HG02623 (cell line): Measurements from ENCODE around the gene VIM.
"Not testable (repeated sequence)": the region's sequence is repeated elsewhere in the genome, so short reads cannot be mapped to it uniquely, and the experiment has no call there.

Source experiments
- ATAC-seq: cut with Tn5 transposase; IDR thresholded peaks from one replicate; pipeline ENCODE4 v1.9.1; 2021; ENCODE audit warnings: moderate library complexity; ENCODE audit not compliant: unreplicated experiment

Gene VIM

DNA sequence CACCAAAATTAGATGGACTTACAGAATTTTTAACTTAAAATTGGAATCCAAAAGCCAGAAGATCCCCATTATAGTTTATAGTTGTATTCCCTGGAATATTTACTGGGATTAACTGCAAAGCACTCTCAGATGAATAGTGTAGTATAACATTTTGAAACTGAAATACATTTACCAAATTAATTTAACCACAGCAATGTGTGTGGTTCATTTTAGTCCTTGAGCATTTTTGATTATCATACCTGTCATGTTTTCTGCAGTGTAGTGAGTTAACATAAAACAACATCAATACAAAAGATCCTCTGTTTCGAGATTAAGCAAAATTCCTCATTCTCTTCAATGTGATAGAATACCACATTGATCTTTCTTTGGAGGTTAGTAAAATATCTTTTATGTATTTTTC lies 3.7 kb downstream of the VIM start:
- ATAC-seq, result no peak

GRCh38 chr10:17232276-17232960 lies 4.4 kb downstream of the VIM start:
- no peak for ATAC-seq

- no peak for ATAC-seq
Measured at GRCh38 chr10:17233286-17233991, 5.4 kb downstream of the VIM start.

GRCh38 chr10:17234431-17234945 lies 6.4 kb downstream of the VIM start:
- ATAC-seq, result no peak

GRCh38 chr10:17235136-17235535 lies 7.1 kb downstream of the VIM start:
- no peak for ATAC-seq

- ATAC-seq, result no peak
Measured at GRCh38 chr10:17236468-17237148, 8.6 kb downstream of the VIM start.

DNA sequence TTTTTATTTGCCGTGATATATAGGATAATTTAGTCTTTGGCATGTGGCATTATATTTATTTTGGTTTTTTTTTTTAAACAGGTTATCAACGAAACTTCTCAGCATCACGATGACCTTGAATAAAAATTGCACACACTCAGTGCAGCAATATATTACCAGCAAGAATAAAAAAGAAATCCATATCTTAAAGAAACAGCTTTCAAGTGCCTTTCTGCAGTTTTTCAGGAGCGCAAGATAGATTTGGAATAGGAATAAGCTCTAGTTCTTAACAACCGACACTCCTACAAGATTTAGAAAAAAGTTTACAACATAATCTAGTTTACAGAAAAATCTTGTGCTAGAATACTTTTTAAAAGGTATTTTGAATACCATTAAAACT lies 9.1 kb downstream of the VIM start:
- no peak for ATAC-seq

GRCh38 chr10:17237915-17238444 lies 9.9 kb downstream of the VIM start:
- no peak for ATAC-seq

GRCh38 chr10:17238445-17239291 lies 10.6 kb downstream of the VIM start:
- ATAC-seq, result no peak

- no peak for ATAC-seq
Measured at GRCh38 chr10:17239345-17240085, 11.5 kb downstream of the VIM start.

GRCh38 chr10:17240096-17240495 lies 12.1 kb downstream of the VIM start:
- ATAC-seq, result no peak

- ATAC-seq, result no peak
Measured at GRCh38 chr10:17240616-17241015, 12.6 kb downstream of the VIM start.

- ATAC-seq, result no peak
Measured at GRCh38 chr10:17241611-17242333, 13.7 kb downstream of the VIM start.

DNA sequence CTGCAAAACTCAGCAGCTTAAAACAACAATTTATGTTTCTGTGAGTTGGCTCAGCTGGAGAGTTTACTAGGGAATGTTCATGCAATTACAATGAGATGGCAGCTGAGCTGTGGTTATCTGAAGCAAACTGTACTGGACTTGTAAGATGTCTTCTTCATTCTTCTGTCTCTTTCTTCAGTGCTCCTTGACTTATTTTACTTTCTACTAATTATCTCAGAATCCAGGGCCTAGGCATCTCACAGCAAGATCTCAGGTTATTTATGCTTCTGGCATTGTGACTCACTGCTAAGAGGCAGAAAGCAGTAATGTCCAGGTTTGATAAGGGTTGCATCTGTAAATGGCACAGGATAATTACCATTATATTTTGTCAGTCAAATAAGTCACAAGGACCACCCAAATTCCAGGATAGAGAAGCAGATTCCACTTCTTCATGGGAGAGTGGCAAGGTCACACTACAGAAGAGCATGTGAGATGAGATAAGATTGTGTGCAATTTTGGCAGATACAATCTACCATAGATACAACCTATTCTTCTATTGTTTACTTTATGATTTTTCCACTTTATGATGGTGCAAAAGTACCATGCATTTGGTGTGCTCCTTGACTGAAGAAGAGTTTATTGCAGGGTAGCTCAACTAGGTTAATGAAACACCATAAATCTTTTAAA lies 16.8 kb downstream of the VIM start:
- ATAC-seq, result no peak

DNA sequence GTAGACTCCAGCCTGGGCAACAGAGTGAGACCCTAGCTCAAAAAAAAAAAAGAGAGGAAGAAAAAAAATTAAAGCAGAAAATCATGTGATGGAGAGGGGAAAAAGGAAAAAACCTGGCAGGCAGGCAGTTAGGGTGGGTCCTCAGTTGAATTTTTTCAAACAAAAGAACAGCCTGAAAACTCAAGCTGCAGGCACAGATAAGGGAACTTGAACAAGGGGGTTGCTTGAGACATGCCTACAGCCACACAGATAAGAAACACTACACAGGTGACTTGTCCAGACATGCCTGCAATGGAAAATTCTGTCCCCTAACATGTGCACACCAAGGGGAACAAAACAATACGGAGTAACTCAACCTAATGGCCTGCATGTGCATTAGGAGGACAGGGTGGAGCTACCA lies 19.2 kb downstream of the VIM start:
- no peak for ATAC-seq

- no peak for ATAC-seq
Measured at GRCh38 chr10:17248964-17249363, 20.9 kb downstream of the VIM start.

GRCh38 chr10:17249820-17250219 lies 21.8 kb downstream of the VIM start:
- ATAC-seq, result no peak

DNA sequence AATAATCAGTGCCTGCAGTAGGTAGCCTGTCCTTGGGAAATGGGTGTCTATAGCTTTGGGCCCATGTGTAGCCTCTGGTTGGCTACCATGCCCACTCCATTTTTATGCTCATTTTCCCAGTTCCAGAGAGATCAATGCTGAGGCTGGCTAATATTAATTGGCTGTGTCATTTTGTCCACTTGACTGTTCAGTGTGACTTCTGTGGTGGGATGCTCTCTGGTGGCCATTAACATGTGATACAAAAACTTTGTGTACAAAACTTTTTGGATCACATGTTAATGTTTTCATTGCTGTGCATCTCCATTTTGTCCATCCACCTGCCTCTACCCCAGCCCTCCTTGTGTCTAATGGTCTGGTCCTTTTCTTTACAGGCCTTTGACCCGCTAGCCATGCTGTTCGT lies 22.7 kb downstream of the VIM start:
- ATAC-seq, result no peak

DNA sequence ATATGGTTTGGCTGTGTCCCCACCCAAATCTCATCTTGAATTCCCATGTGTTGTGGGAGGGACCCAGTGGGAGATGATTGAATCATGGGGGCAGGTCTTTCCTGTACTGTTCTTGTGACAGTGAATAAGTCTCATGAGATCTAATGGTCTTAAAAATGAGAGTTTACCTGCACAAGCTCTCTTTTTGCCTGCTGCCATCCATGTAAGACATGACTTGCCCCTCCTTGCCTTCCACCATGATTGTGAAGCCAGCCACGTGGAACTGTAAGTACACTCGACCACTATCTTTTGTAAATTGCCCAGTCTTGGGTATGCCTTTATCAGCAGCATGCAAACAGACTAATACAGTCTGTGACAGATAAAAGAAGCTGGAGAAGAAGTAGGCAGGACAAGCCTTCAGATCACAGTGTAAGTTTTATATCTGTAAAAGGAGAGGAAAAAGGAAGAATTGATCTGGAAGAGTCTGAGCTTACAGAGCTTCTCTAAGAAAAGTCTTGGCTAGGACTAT lies 26.6 kb downstream of the VIM start:
- ATAC-seq, result not testable (repeated sequence)
